Motor neuron (in vitro differentiated cells): Measurements from ENCODE around the gene ADGRG3. TPM values are rescaled to one million over a fixed set of nuclear protein-coding genes. Genes with fewer than 3 reads are reported as not detected.

Experiments
- ATAC-seq, 8 experiments: fragments of 200-7000 bp; cut with Tn5 transposase; replicated peaks in 6 of 8; 2 replicates each; pipeline ENCODE4 v1.8.0; 2021; ENCODE audit warnings: mild to moderate bottlenecking in 8 of 8, moderate library complexity in 8 of 8
- H3K27ac ChIP-seq, 2 donors: fragments of 250-450 bp; sonication (Bioruptor Pico); 2 replicates each; pipeline ENCODE4 v1.9.0; 2021; ENCODE audit warnings: antibody characterized with exemption in 2 of 2, mild to moderate bottlenecking in 2 of 2, moderate library complexity in 1 of 2
- H3K4me1 ChIP-seq, 2 donors: fragments of 250-450 bp; sonication (Bioruptor Pico); replicated peaks in 1 of 2; 2 replicates each; pipeline ENCODE4 v1.6.1; 2021; ENCODE audit warnings: antibody characterized with exemption in 2 of 2, mild to moderate bottlenecking in 2 of 2, moderate library complexity in 1 of 2
- H3K4me3 ChIP-seq, 5 donors: fragments of 250-450 bp; sonication (Bioruptor Pico); 2 replicates each; pipeline ENCODE4 v1.9.0; 2021; ENCODE audit warnings: antibody characterized with exemption in 5 of 5, mild to moderate bottlenecking in 5 of 5, moderate library complexity in 4 of 5
- WGBS, 10 experiments: fragments of 450-650 bp; shearing (Covaris generic); methylation state at CpG; one replicate each; pipeline ENCODE4 v1.0.0; 2022; 5-methylcytosine and 5-hydroxymethylcytosine counted together
- in situ Hi-C, 9 experiments: fragments of 400-800 bp; cut with MboI; loops; one replicate each; pipeline ENCODE4 v1.15.0; 2021; ENCODE audit warnings: low sequenced_read_pairs in 9 of 9, low pct_unique_long_range_greater_than_20kb in 2 of 9; ENCODE audit not compliant: unreplicated experiment in 9 of 9
- total RNA-seq, 8 experiments: library from RNA; unstranded; fragments of 300-600 nt; gene quantifications; 2 replicates each; pipeline versions ENCODE4 v1.2.3 to v1.2.4, GENCODE V29; 2022

Gene ADGRG3
- total RNA-seq, 8 experiments from 2014 or later = 0.10 to 1.1 (median 0.31) TPM; not detected in 2

- in situ Hi-C loops = no loop called here
- no peak for ATAC-seq
- Histone ChIP-seq H3K4me1 (peaks cover 44 to 77% of the 10 kb centered on the region in 2 donors), H3K4me3 (no peak overlapping the region), H3K27ac (peak overlapping the region in 1 of 2 donors; percentile 80)
- 78 to 100% (median 83%) methylated on average over 1 to 5 of the region's 10 CpGs; no CpG with 5 or more reads in 5 of the 10 experiments for WGBS, 10 experiments
Measured at GRCh38 chr16:57626420-57627170, 41.5 kb upstream of the ADGRG3 start.

- H3K4me1 ChIP-seq = peaks cover 44 to 73% of the 10 kb centered on the region in 2 donors
- WGBS, 10 experiments = 24 to 62% (median 48%) methylated on average over 2 to 12 of the region's 15 CpGs; no CpG with 5 or more reads in 6 of the 10 experiments
- ATAC-seq = peak; percentile 4 to 63 (median 52)
- H3K4me3 ChIP-seq = no peak overlapping the region
- peak overlapping the region; percentile 53 to 80 for H3K27ac ChIP-seq
- in situ Hi-C loops = no loop called here
Measured at GRCh38 chr16:57627184-57627871, 40.8 kb upstream of the ADGRG3 start.

- ATAC-seq = peak; percentile 83 to 99 (median 86)
- in situ Hi-C loops = no loop called here
- Histone ChIP-seq H3K4me1 (peaks cover 42 to 66% of the 10 kb centered on the region in 2 donors), H3K27ac (peak within 1 kb of the TSS; percentile 53 to 80), H3K4me3 (peak within 1 kb of the TSS in 3 of 5 donors; percentile 28 to 31 (median 30))
- 0 to 14% (median 0%) methylated on average over 1 to 7 of the region's 32 CpGs; no CpG with 5 or more reads in 5 of the 10 experiments for WGBS, 10 experiments
Measured at GRCh38 chr16:57628008-57628781, 39.9 kb upstream of the ADGRG3 start, which contains the start of gene ADGRG1. Gene ADGRG1, plus strand, starts transcription at chr16:57628630. Its CDS starts 21,658 bp downstream, at chr16:57650288.

GRCh38 chr16:57628783-57629293 lies 39.3 kb upstream of the ADGRG3 start:
- in situ Hi-C loops = no loop called here
- WGBS, 10 experiments = 20 to 100% (median 71%) methylated on average over 1 to 4 of the region's 7 CpGs; no CpG with 5 or more reads in 6 of the 10 experiments
- H3K27ac ChIP-seq = peak overlapping the region; percentile 53 to 80
- peak overlapping the region in 3 of 5 donors; percentile 28 to 31 (median 30) for H3K4me3 ChIP-seq
- peaks cover 37 to 60% of the 10 kb centered on the region in 2 donors for H3K4me1 ChIP-seq
- ATAC-seq = no peak

- peak overlapping the region in 1 of 5 donors; percentile 31 for H3K4me3 ChIP-seq
- WGBS, 10 experiments = 67 to 87% (median 69%) methylated on average over 3 to 5 of the region's 22 CpGs; no CpG with 5 or more reads in 7 of the 10 experiments
- peaks cover 32 to 52% of the 10 kb centered on the region in 2 donors for H3K4me1 ChIP-seq
- in situ Hi-C loops = no loop called here
- ATAC-seq = no peak
- peak overlapping the region in 1 of 2 donors; percentile 80 for H3K27ac ChIP-seq
Measured at GRCh38 chr16:57629516-57630406, 38.3 kb upstream of the ADGRG3 start.

DNA sequence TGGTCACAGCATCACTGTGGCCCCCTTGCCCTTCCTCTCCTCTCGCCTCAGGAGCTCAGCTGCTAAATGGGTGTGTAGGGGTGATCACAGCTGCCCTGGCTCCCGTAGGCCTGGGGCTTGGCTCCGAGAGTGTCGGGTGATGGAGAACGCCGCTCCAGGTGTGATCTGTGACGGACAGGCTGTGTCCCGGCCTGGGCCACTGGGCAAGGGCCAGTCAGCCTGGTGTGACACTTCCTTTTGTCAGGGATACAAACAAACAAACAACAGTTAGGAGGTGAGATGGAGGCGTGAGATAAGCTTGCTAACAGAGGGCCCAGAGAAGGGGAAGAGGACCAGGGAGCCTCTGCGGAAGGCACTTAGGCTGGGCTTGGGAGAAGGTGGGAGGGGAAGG lies 37.7 kb upstream of the ADGRG3 start:
- H3K27ac ChIP-seq = no peak overlapping the region
- ATAC-seq = no peak
- no peak overlapping the region for H3K4me3 ChIP-seq
- peaks cover 27 to 53% of the 10 kb centered on the region in 2 donors for H3K4me1 ChIP-seq
- 48 to 100% (median 76%) methylated on average over 1 to 9 of the region's 10 CpGs; no CpG with 5 or more reads in 4 of the 10 experiments for WGBS, 10 experiments
- in situ Hi-C loops = no loop called here

- 68 to 100% (median 78%) methylated on average over 2 to 5 of the region's 21 CpGs; no CpG with 5 or more reads in 6 of the 10 experiments for WGBS, 10 experiments
- peaks cover 27 to 60% of the 10 kb centered on the region in 2 donors for H3K4me1 ChIP-seq
- peak overlapping the region in 1 of 2 donors; percentile 8 for H3K27ac ChIP-seq
- ATAC-seq = peak in 2 of 8 experiments; percentile 2
- in situ Hi-C loops = no loop called here
- H3K4me3 ChIP-seq = no peak overlapping the region
Measured at GRCh38 chr16:57630931-57631845, 36.9 kb upstream of the ADGRG3 start.

DNA sequence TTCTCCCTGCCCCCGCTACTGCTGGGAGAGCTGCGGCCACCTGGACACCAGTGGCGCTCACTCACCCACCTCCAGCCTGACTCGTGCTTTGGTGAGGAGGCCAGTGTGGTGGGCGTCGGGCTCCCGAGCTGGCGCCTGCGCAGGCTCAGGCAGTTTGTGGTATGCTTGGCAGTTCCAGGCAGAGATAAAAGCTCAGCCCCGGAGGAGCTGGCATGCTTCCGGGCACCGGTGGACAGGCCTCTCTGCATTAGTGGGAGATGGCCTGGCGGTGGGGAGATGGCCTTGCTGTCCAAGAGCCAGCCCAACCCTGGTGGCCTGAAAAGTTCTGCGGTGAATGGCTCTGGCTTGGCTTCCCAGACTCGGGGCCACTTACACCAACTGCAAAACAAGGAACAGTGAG lies 35.5 kb upstream of the ADGRG3 start:
- in situ Hi-C loops = no loop called here
- Histone ChIP-seq H3K4me1 (peaks cover 32 to 68% of the 10 kb centered on the region in 2 donors), H3K4me3 (no peak overlapping the region), H3K27ac (no peak overlapping the region)
- 67 to 100% (median 88%) methylated on average over 1 to 4 of the region's 15 CpGs; no CpG with 5 or more reads in 4 of the 10 experiments for WGBS, 10 experiments
- no peak for ATAC-seq

DNA sequence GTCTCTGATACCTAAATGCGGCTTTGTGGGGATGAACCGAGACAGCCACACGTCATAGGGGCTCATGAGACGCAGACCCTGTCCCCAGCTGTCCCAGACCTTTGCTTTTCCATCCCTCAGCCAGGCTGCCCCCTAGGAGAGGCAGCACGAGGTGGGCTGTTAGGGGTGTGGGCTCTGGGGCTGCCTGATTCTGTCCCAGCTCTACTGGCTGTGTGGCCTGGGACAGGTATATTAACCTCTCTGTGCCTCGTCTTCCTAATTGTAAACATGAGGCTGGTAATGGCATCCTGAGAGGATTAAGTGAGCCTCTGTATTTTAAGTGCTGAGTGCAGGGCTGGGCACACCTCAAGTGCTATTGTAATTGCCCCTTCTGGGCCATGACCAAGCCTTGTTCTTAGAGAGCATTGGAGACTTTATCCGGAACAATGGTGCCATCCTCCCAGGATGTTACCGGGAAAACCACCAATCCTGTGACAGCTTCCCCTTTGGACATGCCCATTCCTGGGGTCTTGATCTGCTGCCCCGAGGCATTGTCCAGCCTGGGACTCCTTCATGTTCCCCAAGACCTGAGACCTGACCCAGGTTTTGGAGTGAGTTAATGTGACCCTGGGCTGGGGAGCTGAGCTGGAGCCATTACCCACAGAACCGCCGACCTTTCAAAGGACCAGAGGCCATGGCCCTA lies 34.6 kb upstream of the ADGRG3 start:
- H3K4me3 ChIP-seq = no peak overlapping the region

DNA sequence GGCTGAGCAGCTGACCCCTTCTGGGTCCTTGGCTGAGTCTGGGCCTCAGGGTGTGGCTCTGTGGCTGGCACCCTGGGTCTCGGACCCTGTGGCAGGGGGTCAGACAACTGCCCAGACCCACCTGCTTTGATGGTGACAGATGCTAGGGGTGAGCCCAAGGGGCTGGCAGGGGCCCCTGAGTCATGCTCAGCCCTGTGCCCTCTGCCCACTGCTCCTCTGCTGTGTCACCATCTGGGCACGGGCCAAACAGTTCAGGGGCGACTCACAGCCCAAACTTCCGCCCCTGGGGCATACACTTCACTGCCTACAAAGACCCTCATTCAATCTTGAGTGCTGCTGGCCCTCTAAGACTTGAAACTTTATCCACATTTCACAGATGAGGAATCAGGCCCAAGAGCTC lies 33.9 kb upstream of the ADGRG3 start:
- Histone ChIP-seq H3K4me1 (peaks cover 26 to 71% of the 10 kb centered on the region in 2 donors), H3K4me3 (no peak overlapping the region), H3K27ac (no peak overlapping the region)
- no peak for ATAC-seq
- WGBS, 10 experiments = 0 to 100% (median 93%) methylated on average over 1 to 2 of the region's 4 CpGs; no CpG with 5 or more reads in 7 of the 10 experiments
- in situ Hi-C loops = no loop called here

More for the DNA sequence above, 34.6 kb upstream of the ADGRG3 start:
- H3K27ac ChIP-seq = no peak overlapping the region
- in situ Hi-C loops = no loop called here
- peaks cover 26 to 72% of the 10 kb centered on the region in 2 donors for H3K4me1 ChIP-seq
- WGBS, 10 experiments = 60 to 100% (median 83%) methylated on average over 1 to 7 of the region's 11 CpGs; no CpG with 5 or more reads in 2 of the 10 experiments
- no peak for ATAC-seq
